Measurements from ENCODE around the gene PERP.
"Not testable (repeated sequence)": the region's sequence is repeated elsewhere in the genome, so short reads cannot be mapped to it uniquely, and the experiment has no call there.

The PERP gene

DNA sequence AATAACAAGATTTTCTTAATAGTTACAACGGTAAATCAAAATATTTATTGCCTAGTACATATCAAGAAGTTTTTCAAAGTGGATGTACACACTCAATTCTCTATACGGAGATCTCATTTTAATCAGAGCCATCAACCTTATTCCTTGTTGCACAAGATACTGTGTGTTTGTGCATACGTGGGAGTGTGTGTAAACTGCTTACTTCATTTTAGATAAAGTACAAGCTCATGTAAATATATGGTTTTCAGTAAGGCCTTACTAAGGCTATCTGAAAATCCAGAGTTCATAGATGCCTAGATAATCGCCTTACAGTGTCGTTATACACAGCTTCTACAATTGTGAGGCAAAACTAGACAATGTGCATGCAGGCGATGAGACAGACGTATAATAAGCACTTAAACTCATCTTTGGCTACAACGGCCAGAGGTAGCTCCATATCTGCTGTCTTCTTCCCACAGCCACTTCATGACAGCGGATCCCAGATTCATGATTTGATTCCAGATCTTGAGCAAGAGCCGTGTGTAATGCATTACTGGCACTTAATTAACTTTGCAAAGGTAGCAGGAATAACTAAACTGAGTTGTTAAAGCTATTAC, 2.5 kb downstream of the PERP start:
- DNase-seq, result no peak

DNA sequence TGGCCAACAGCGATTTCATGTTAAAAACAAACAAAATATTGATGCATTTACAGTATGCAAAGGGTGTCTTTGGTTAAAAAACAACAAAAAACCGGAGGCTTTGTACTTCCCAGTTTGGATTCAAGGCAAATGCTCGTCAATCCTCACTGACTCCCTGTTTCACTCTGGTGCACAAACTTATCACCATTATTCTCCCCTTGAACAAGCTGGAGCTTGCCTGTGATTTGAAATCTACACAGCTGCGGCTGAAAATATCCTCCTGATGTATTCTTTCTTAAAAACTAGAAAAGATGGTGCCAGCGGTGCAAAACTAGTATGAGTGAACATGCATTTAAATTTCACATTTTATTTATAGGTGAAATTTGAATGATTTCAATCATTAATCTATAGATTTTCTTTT, 3.3 kb downstream of the PERP start:
- no peak for DNase-seq

DNA sequence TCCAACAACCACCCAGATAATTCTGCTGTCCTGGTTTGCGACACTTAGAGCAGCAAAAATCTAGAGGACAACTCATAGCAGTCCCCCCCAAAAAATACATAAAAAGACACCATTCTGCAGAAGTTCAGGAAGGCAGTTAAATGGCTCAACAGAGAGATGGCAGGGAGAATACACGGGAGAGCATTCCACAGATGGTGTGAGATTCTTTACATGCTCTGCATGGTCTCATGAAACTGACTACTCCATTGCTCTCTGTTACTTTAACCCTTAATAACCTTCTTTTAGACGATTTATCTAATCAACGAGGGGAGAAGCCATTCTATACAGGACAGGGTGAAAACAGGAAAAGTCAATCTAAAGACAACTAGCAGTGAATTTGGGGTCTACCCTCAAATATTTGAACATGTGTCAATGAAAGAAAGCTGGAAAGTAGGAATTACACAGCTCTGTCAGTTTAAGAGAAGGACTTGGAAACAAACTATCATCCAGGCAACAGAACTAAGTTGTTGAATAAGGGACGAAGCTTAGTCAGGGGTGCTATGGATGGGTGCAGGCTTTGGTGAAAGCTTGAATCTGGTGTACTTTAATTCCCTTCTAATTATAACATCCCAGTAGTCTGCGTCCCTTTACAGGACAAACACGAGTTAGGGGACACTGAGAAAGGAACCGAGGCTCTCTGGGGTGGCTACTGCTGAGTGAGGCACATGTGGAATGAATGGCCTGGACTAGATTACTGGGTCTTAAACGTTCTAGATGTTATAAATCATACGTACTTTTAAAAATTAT, 5.1 kb downstream of the PERP start:
- no peak for DNase-seq

DNA sequence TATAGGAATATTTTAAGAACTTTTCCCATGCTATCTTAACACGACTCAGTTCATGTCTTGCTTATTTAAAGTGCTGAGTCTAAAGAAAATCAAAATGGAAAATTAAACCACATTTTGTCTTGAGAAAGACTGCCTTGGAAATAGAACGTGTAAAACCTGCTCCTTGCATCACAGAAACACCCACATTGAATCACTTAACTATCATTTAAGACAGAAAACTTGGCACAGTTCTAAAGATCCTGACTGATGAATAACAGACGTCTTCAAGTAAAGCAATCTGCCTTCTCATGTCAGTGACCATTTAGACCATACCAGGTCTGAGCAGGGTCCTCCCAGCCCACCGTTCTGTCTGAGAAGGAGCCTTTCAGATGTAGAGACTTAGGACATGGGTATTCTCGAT, 7.4 kb downstream of the PERP start:
- no peak for DNase-seq

DNA sequence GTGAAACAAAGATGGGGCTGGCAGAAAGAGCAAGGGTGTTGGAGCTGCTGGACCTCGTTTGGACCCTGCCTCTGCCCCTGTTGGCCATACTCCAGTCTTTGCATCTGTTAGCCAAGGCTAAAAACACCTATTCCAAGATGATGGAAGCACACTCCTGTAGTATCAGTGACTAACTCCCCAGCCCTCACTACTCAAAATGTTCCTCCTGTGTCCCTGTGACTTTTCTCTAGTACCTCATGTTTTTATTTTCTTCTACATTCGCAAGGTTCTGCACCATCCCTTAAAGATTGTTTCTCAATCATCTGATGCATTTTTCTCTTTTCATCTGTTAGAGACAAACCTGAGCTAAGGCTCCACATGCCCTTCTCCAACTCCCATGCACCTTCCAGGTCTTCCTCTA, 8.9 kb downstream of the PERP start:
- DNase-seq, result no peak

DNA sequence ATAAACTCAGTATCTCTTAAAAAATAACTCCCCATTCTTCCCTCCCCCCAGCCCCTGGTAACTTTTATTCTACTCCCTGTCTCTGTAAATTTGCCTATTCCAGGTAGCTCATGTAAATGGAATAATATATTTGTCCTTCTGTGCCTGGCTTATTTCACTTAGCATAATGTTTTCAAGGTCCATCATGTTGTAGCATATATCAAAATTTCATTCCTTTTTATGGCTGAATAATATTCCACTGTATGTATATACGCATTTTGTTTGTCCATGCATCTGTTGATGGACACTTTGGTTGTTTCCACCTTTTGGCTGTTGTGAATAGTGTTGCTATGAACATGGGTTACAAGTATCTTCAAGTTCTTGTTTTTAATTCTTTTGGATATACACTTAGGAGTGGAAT, 13.0 kb downstream of the PERP start:
- no peak for DNase-seq

DNA sequence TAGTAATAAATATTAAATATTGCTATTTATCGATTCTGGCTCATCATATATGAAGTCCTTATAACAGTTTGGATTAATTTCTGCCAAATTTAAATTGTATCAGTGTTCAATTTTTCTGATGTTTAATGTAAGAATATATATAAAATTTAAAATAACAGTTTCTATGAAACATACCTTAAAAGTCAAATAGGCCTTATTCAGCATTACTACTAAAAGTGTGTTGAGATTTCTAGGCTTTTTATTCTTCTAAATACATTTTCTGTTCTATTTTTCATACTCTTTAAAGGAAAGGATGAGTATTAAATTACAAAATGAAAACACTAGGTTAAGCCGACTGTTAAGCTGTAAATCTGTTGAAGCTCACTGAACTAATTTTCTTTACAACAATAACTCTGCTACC, 13.6 kb downstream of the PERP start:
- DNase-seq, result no peak

DNA sequence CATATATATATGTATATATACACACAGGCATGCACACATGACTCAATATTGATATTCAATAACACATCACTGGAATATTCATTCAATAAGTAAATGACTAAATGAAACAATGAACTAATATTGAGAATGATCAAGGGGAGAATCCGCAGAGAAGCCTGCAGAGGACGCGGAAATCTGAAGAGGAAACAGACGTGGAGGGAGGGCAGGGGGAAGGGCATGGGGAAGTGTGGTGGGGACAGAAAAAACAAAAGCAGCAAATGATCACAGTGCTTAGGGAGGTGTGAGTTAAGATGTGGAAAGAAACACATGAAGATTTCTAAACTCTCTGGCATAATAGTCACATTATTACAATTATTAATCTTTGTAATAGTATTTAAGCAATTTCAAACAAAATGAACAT, 14.5 kb downstream of the PERP start:
- no peak for DNase-seq

DNA sequence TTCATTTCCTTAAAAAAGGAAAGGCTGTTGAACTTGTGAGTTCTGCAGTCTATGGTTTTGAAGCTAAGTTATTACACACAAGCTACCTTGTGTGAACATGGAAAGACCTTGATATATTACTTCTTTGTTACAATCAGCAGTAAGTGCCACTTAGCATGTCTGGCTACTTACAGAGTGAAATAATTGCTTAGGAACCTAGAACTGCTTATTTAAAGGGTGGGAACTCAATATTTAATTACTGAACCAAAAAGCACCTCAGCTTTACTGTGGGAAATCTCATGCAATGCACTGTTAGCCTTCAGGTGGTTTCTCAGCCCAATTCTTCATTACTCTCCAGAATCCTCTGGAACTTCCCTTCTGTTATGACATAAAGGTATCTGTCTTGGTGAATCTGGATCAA, 17.9 kb downstream of the PERP start:
- DNase-seq, result no peak

DNA sequence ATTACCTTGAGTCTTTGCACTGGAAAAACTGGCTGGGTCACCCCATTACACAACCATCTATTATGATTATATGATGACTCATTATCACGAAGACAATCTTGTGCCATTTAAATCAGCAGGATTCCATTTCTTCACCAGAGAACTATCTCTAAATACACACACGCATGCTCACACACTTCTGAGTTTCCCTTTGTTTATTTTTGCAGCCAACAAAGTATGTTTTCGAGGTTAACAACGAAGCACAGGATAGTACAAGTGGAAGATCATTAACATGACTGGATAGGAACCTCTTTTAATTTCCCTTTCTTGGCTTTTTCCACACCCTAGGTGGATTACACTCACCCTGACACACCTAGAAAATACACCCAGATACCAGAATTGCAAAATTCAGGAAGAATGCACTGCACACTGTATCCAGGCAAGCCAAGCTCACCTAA, 18.9 kb downstream of the PERP start:
- no peak for DNase-seq

DNA sequence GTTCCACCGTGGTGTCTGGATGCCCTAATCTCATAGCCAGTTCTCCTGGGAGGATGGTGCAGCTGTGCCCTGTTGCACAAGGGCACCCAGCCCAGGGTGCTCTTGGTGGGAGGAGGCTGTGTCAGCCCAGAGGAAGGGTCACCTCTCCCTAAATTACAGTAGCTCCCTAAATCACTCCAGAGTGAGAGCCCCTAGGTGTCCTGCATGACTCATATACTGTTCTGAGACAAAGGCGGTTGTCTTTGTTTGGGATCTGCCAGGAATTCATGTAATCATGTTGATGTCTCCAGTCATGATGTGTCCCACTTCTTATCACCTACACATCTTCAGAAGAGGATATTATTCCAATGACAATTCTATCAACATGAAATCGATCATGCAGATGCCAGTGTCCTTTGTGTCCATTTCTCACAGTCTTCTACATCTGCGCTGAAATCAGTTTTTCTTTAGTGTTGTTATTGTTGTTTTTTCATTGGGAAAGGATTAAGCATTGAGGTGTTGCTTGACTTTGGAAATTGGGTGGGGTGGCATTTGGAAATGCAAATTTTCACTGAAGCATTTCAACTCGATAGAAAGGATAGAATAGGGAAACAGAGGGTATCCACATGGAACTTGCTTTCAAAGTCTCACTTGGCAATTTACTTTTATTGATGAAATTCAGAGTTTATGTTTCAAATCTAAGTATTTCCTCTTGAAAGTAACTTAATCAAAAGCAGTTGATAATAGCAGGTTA, 19.5 kb downstream of the PERP start:
- DNase-seq, result no peak

DNA sequence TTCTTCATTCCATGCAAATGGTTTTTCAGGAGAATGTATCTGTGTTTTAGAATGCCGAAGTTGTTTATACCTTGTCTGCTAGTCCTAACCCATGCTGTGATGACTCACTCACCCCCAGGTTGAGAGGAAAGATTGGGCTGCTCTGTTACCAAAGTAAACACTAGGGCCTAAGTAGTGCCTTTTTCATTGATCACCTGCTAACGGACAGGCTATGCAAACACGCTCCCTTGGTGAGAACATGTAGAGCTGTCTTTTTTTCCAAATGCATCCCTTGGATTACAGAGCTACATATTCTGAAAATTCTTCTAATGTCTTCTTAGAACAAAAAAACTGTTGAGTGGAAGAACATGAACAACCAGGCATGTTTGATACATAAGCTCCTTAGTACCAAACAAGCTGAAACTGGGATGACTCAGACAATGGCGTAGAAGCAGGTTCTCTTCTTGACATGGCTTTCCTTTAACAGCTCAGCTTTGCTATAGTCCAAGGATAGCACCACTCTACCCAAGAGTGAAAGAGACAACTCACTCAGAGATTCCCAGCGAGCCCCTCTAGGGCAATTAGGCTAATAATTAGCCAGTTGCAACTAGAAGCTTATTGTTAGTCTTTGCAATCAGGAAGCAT, 20.5 kb downstream of the PERP start:
- DNase-seq, result no peak

DNA sequence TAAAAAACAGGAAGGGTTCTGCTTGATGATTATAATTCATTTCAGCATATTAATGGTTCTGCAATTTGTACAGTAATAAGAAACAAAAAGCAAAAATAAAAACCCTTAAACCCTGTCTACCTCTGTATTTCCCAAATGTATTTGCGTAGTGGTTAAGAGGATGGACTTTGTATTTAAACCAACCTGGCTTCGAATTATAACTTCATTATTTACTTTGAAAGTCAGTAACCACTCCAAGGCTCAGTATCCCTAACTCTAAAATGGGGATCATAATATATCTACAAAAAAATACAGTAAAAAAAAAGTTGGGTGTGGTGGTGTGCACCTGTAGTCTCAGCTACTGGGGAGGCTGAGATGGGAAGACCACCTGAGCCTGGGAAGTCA, 21.4 kb downstream of the PERP start:
- no peak for DNase-seq

DNA sequence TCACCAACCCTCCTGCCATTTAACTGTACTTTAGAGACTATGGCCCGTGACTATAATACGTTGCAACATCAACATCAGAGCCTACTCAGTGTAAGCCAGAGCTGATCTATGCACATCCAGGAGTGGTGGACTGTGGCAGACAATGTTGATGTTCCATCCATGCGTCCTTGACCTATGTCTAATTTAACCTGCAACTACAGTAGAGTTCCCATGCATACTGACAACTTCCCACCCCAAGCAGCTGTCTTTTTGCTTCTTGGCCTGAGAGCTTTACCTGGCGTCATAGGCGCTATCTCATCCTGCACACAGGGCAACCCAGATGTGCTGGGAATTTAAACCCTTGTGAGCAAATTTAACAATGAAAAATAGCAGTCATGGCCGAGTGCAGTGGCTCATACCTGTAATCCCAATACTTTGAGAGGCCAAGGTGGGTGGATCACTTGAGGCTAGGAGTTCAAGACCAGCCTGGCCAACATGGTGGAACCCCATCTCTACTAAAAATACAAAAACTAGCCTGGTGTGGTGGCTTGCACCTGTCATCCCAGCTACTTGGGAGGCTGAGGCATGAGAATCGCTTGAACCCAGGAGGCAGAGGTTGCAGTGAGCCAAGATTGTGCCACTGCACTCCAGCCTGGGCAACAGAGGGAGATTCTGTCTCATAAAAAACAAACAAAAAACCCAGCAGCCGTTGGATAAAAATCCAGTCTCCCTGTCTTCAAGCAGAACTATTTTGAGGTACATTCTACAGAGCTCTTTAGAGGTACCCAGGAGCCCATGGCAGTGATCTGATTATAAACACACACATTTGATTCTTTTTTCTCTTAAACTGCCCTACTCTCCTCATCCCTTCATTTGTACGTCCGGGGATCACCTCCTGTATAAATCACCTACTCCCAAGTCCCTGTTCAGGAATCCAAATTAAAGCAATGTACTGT, 22.0 kb downstream of the PERP start:
- no peak for DNase-seq

DNA sequence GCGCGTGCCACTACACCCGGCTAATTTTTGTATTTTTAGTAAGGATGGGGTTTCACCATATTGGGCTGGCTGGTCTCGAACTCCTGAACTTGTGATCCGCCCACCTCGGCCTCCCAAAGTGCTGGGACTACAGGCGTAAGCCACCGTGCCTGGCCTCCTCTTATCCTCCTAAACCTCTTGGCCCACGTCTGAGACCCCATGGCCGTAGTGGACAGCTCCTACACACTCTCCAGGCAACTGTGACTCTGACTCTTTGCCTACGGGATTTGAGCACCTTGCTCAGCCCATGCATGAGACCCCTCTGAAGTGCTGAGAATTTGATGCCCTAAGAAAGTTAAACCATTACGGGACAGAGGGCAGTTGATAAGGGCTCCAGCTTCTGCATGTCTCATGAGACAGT, 25.0 kb downstream of the PERP start:
- no peak for DNase-seq

DNA sequence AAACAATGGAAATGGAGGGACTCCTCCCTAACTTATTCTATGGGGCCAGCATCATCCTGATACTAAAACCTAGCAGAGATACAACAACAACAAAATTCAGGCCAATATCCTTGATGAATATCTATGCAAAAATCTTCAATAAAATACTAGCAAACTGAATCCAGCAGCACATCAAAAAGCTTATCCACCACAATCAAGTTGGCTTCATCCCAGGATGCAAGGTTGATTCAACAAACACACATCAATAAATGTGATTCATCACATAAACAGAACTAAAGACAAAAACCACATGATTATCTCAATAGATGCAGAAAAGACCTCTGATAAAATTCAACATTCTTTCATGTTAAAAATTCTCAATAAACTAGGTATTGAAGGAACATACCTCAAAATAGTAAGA, 27.7 kb downstream of the PERP start:
- not testable (repeated sequence) for DNase-seq

DNA sequence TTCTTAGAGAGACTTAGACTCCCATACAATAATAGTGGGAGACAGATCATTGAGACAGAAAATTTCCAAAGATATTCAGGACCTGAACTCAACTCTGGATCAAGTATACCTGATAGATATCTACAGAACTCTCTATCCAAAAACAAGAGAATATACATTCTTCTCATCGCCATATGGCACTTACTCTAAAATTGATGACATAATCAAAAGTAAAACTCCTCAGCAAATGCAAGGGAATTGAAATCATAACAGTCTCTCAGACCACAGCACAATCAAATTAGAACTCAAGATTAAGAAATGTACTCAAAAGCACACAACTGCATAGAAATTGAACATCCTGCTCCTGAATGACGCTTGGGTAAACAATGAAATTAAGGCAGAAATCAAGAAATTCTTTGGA, 28.7 kb downstream of the PERP start:
- DNase-seq, result no peak

DNA sequence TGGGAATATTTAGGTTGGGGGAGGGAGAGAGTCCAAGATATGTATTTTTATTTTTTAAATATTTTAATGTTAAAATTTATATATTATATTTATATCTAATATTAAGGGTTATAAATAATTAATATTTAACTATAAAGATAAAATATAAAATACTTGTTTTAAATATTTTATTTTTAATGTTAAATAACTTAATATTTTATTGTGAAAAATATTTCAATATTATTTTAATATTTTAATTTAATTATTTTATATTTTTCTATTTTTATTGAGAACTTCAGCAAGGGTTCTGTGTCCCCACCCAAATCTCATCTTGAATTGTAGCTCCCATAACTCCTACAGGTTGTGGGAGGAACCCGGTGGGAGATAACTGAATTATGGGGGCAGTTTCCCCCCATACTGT, 34.0 kb downstream of the PERP start:
- no peak for DNase-seq

DNA sequence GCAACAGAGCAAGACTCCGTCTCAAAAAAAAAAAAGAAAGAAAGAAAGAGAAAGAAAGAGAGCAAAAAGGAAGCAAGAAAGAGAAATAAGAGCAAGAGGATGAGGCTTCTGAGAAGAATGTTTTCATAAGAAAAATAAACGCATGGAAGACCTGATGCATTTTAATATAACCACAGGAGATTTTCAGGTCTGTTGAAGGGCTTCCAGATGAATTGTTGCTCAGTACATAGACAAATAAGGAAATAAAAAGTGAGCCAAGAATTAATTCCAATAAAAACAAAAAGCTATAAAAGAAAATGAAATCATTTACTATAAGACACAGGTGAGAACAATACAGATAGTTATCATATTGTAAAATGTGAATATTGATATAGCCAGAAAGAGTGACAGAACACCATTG, 43.5 kb downstream of the PERP start:
- DNase-seq, result no peak

DNA sequence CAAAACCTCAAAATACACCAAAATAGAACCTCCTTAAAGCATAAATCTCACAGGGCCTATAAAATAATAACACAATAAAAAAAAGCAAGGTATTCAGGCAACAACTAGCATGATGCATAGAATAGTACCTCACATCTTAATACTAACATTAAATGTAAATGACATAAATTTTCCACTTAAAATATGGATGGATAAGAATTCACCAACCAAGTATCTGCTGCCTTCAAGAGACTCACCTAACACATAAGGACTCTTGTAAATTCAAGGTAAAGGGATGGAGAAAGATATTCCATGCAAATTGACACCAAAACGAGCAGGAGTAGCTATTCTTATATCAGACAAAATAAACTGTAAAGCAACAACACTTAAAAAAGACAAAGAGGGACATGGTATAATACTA, 52.2 kb downstream of the PERP start:
- no peak for DNase-seq

DNA sequence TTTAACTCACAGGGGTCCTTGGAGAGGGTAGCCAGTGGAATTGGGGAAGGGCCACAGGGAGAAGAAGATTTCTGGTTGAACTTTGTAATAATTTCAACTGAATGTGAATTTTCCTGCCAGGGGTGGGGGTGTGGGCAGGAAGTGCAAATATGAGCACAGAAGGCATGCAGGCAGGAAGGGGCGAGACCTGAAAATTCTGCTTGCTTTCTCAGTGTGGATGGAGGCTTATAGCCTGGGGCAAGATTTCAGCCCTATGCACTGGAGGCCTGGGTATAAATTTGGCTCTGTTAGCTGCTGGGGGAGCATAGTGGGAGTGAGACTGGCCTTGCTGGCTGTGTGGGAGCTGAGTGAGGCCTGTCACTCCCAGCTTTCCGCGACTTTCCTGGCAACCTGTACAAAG, 54.4 kb downstream of the PERP start:
- DNase-seq, result no peak

DNA sequence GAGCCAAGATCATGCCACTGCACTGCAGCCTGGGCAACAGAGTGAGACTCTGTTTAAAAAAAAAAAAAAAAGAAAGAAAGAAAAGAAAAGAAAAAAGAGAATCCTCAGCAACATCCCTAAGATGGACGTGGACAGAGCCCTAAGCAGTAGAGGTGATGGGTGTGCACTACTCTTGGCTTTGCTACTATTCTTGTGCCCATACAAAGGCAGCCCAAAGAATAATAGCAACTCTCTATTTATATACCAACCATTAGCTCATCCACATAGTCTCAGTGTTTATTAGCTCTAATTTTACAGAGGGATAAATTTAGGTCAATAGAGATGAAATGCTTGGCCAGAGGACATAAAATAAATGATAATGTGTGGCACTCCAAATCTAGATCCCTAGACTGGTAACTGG, 62.2 kb downstream of the PERP start:
- DNase-seq, result no peak

DNA sequence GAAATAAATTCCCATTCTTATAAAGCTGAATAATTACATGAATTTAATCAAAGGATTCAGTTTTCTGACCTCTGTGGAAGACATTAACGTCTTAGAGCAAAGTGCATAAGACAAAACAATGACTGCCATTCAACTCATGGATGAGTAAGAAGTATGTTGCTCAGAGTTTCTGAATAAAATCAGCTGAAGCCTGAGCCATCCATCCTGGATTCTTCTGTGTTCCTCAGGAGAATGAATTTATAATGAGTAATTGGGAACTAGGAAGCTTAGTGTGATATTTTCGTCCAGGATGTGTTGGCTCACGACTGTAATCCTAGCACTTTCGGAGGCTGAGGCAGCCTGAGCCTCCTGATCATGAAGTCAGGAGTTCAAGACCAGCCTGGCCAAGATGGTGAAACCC, 62.8 kb downstream of the PERP start:
- DNase-seq, result no peak

Measured in CD4-positive, alpha-beta T cell treated with Interleukin-4 for 1 hour (primary cell).